Fibroblast of lung (primary cell): Measurements from ENCODE around the gene ZNHIT2. TPM values are rescaled to one million over a fixed set of nuclear protein-coding genes. Genes with fewer than 3 reads are reported as not detected.
A peak's percentile ranks its signal among the peaks of the same experiment; 100 is the strongest.

Experiments used
- DNase-seq, 2 donors: peaks; one replicate each; pipeline versions ENCODE4 v3.0.0 to v3.0.0-alpha.2; 2010; ENCODE audit warnings: low read depth in 2 of 2
- H2AFZ ChIP-seq: 2 replicates; pipeline ENCODE4 v1.5.1; 2012; ENCODE audit warnings: low read length, control low read depth, inconsistent platforms
- H3K27ac ChIP-seq: 2 replicates; pipeline ENCODE4 v1.5.1; 2011; ENCODE audit warnings: low read length, control low read depth; ENCODE audit not compliant: insufficient read depth
- H3K27me3 ChIP-seq: 2 replicates; pipeline ENCODE4 v1.5.1; 2011; ENCODE audit warnings: mild to moderate bottlenecking, low read length; ENCODE audit not compliant: control insufficient read depth, insufficient read depth
- H3K36me3 ChIP-seq: 2 replicates; pipeline ENCODE4 v1.5.1; 2011; ENCODE audit warnings: low read length; ENCODE audit not compliant: control insufficient read depth, insufficient read depth
- H3K4me1 ChIP-seq: 2 replicates; pipeline ENCODE4 v1.5.1; 2011; ENCODE audit warnings: low read length; ENCODE audit not compliant: control insufficient read depth, insufficient read depth; ENCODE audit errors: extremely low read depth
- H3K4me2 ChIP-seq: 2 replicates; pipeline ENCODE4 v1.5.1; 2011; ENCODE audit warnings: low read length, control low read depth; ENCODE audit not compliant: insufficient read depth; ENCODE audit errors: extremely low read depth
- H3K4me3 ChIP-seq, 4 experiments: fragments of 200-600 bp in 1 of 4; sonication (generic) in 1 of 4; replicated peaks in 1 of 4; 2 replicates each; pipeline ENCODE4 v1.5.1; 2011 to 2016; ENCODE audit warnings: low read length in 4 of 4, low read depth in 3 of 4, mild to moderate bottlenecking in 3 of 4, control low read depth in 2 of 4, inconsistent platforms in 1 of 4, mixed read lengths in 1 of 4; ENCODE audit not compliant: insufficient read depth in 1 of 4; ENCODE audit errors: control extremely low read depth in 1 of 4
- H3K79me2 ChIP-seq: 2 replicates; pipeline ENCODE4 v1.5.1; 2012; ENCODE audit warnings: mild to moderate bottlenecking, low read length, inconsistent platforms; ENCODE audit not compliant: control insufficient read depth, insufficient read depth
- H3K9ac ChIP-seq: 2 replicates; pipeline ENCODE4 v1.5.1; 2011; ENCODE audit warnings: mild to moderate bottlenecking, low read length, control low read depth; ENCODE audit not compliant: insufficient read depth
- H3K9me3 ChIP-seq: 2 replicates; pipeline ENCODE4 v1.5.1; 2012; ENCODE audit warnings: low read depth, low read length; ENCODE audit not compliant: control insufficient read depth, insufficient read depth
- H4K20me1 ChIP-seq: 2 replicates; pipeline ENCODE4 v1.5.1; 2011; ENCODE audit warnings: low read length; ENCODE audit not compliant: control insufficient read depth, insufficient read depth; ENCODE audit errors: extremely low read depth
- EZH2 ChIP-seq: IDR thresholded peaks from 2 replicates; pipeline ENCODE4 v1.5.1; 2012; ENCODE audit warnings: low read length, control low read depth, mild to moderate bottlenecking; ENCODE audit errors: missing control alignments
- polyA plus RNA-seq, 2 donors: library from polyadenylated mRNA; depleted of rRNA in 1 of 2; stranded (reverse) in 1 of 2; unstranded in 1 of 2; fragments of >200 nt; gene quantifications; 2 replicates each; pipeline ENCODE4 v1.2.1, GENCODE V29; 2011 to 2012; ENCODE audit warnings: missing spikeins in 1 of 2
- total RNA-seq: library from RNA; depleted of rRNA; stranded (reverse); fragments of >200 nt; gene quantifications from 2 replicates; pipeline ENCODE4 v1.2.1, GENCODE V29; 2014
- TF ChIP-seq, protein P1 (sequence below), 2 donors: IDR thresholded peaks in 1 of 2; conservative IDR thresholded peaks in 1 of 2; 1 replicate in 1 of 2; 2 replicates in 1 of 2; pipeline ENCODE4 v1.5.1; 2011 to 2012; ENCODE audit warnings: low read length in 2 of 2, control low read depth in 1 of 2, inconsistent platforms in 1 of 2, low read depth in 1 of 2, mild to moderate bottlenecking in 1 of 2

The ZNHIT2 gene
- total and polyA plus RNA-seq, 2 donors (not counting 1 experiment from before 2014, with no cell fraction given) = 1.4 to 13.2 TPM

DNA sequence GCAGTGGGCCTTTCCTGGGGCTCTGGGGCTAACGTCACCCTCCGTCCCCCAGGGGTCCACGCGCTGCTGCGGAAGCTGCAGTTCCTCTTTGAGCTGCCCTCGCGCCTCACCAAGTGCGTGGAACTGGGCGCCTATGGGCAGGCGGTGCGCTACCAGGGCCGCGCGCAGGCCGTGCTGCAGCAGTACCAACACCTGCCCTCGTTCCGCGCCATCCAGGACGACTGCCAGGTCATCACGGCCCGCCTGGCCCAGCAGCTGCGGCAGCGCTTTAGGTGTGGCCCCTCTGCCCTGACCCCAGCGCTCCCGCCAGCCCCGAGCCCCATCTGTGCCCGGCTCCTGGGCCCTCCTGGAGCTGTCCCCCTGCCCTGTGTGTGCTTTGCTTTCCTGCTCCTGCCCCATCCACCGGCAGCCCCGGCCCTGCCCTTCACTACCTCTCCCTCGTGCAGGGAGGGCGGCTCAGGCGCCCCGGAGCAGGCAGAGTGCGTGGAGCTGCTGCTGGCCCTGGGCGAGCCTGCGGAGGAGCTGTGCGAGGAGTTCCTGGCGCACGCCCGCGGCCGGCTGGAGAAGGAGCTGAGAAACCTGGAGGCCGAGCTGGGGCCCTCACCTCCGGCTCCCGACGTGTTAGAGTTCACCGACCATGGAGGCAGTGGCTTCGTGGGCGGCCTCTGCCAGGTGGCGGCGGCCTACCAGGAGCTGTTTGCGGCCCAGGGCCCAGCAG is 9.6 kb downstream of the ZNHIT2 start:
- Histone ChIP-seq H3K4me1 (peaks cover 11% of the 10 kb centered on the region), H3K27me3 (no peaks in the 10 kb centered on the region), H3K9me3 (no peaks in the 10 kb centered on the region), H3K36me3 (peaks cover 7% of the 10 kb centered on the region), H3K4me2 (no peak overlapping the region), H3K27ac (no peak overlapping the region), H3K4me3 (no peak overlapping the region), H4K20me1 (no peaks in the 10 kb centered on the region), H3K79me2 (no peaks in the 10 kb centered on the region), H3K9ac (no peak overlapping the region), H2AFZ (no peak overlapping the region)
- DNase-seq = no peak
- TF ChIP-seq, protein P1, sequence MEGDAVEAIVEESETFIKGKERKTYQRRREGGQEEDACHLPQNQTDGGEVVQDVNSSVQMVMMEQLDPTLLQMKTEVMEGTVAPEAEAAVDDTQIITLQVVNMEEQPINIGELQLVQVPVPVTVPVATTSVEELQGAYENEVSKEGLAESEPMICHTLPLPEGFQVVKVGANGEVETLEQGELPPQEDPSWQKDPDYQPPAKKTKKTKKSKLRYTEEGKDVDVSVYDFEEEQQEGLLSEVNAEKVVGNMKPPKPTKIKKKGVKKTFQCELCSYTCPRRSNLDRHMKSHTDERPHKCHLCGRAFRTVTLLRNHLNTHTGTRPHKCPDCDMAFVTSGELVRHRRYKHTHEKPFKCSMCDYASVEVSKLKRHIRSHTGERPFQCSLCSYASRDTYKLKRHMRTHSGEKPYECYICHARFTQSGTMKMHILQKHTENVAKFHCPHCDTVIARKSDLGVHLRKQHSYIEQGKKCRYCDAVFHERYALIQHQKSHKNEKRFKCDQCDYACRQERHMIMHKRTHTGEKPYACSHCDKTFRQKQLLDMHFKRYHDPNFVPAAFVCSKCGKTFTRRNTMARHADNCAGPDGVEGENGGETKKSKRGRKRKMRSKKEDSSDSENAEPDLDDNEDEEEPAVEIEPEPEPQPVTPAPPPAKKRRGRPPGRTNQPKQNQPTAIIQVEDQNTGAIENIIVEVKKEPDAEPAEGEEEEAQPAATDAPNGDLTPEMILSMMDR (conservative IDR thresholded peaks at IDR 0.05 in 1 of 2, IDR thresholded peaks at IDR 0.05 in 1 of 2; ENCODE audit: low read depth in 1 of 2, low read length in 2 of 2) = no peak
- TF ChIP-seq EZH2 = no peak

DNA sequence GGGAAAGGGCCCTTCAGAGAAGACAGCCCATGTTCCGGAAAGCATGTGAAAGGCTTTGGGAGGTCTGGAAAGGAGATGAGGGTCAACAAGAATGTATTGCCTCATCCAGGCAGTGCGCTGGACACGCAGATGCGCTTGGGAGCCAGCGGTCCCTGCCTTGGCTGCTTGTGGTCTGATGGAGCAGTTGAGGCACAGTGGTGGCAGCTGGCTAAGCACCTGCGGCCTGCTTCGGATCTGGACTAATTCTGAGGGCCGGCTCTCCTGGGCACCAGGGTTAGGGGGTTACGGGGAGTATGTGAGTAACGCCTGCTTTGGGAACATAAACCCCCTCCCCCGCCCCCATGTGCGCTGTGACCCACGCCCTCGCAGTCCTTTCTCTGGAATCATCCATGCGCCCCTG is 10.4 kb downstream of the ZNHIT2 start:
- Histone ChIP-seq H4K20me1 (no peaks in the 10 kb centered on the region), H3K4me3 (no peak overlapping the region), H3K27ac (no peak overlapping the region), H3K9me3 (no peaks in the 10 kb centered on the region), H2AFZ (no peak overlapping the region), H3K4me2 (no peak overlapping the region), H3K27me3 (no peaks in the 10 kb centered on the region), H3K36me3 (peaks cover 7% of the 10 kb centered on the region), H3K9ac (no peak overlapping the region), H3K79me2 (no peaks in the 10 kb centered on the region), H3K4me1 (peaks cover 6% of the 10 kb centered on the region)
- no peak for TF ChIP-seq EZH2
- TF ChIP-seq, protein P1 (conservative IDR thresholded peaks at IDR 0.05 in 1 of 2, IDR thresholded peaks at IDR 0.05 in 1 of 2; ENCODE audit: low read depth in 1 of 2, low read length in 2 of 2) = no peak
- DNase-seq = no peak

DNA sequence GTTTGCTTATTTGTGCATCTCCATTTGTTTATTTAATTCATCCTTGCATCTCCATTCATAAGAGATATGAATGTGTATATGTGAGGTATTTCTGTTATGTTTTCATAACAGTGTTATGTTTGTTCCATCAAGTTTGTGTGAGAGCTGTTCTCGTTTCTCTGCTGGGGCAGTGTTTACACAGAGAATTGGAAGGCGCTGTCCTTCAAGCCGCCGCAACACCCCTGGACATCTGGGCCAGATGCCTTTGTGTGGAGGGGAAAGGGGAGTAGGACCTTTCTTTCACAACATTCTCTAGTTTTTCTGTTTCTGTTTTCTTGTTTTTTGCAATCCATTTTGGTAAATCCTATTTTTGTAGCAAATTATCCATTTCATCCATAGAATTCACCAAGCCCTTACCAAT is 12.9 kb downstream of the ZNHIT2 start:
- Histone ChIP-seq H3K27me3 (no peaks in the 10 kb centered on the region), H3K9me3 (no peaks in the 10 kb centered on the region), H3K9ac (no peak overlapping the region), H3K4me2 (peak overlapping the region; percentile 2), H3K36me3 (peaks cover 6% of the 10 kb centered on the region), H4K20me1 (no peaks in the 10 kb centered on the region), H2AFZ (no peak overlapping the region), H3K4me1 (no peaks in the 10 kb centered on the region), H3K79me2 (no peaks in the 10 kb centered on the region), H3K4me3 (no peak overlapping the region), H3K27ac (no peak overlapping the region)
- DNase-seq = peak in 1 of 2 donors; percentile 54
- TF ChIP-seq EZH2 = no peak
- TF ChIP-seq, protein P1 (conservative IDR thresholded peaks at IDR 0.05 in 1 of 2, IDR thresholded peaks at IDR 0.05 in 1 of 2; ENCODE audit: low read depth in 1 of 2, low read length in 2 of 2) = no peak
